GM18858 (cell line): ENCODE results near the gene TMEFF2.

Experiments used
- ATAC-seq: cut with Tn5 transposase; IDR thresholded peaks from one replicate; pipeline ENCODE4 v1.9.1; 2021; ENCODE audit not compliant: unreplicated experiment

Gene TMEFF2

GRCh38 chr2:191910518-191910917 lies 284.2 kb downstream of the TMEFF2 start:
- ATAC-seq: no peak

DNA sequence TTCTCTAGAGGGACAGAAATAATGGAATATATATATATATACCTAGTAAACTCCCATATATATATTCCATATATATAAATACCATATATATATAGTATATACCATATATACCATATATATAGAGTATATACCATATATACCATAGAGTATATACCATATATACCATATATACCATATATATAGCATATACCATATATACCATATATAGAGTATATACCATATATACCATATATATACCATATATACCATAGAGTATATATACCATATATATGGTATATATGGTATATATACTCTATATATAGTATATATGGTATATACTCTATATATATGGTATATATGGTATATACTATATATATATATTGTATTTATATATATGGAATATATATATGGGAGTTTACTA lies 285.9 kb downstream of the TMEFF2 start:
- ATAC-seq: no peak

DNA sequence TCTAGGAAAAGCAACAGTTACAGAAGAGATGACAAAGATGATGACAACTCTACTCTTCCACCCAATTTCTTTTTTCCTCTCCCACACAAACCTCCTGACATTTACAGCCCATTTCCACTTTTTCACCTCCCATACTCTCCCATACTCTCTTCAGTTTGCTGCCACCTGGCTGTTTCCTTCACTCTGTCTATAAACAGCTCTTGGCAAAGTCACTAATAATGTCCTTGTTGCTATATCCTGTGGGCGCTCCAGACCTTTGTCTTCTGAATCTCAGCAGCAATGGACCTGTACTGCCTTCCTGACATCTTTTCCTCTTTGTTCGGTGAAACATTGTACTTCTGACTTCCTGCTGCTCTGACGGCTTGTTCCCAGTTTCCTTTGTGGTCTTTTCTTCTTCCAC lies 287.2 kb downstream of the TMEFF2 start:
- no peak for ATAC-seq

GRCh38 chr2:191907091-191907490 lies 287.6 kb downstream of the TMEFF2 start:
- no peak for ATAC-seq

- ATAC-seq: no peak
Observed at GRCh38 chr2:191905336-191905735, 289.4 kb downstream of the TMEFF2 start.

- no peak for ATAC-seq
Observed at GRCh38 chr2:191901031-191901430, 293.7 kb downstream of the TMEFF2 start.

GRCh38 chr2:191899410-191899809 lies 295.3 kb downstream of the TMEFF2 start:
- no peak for ATAC-seq
